T-cell (primary cell): ENCODE results near the gene ENO4. TPM values are rescaled to one million over a fixed set of nuclear protein-coding genes. Genes with fewer than 3 reads are reported as not detected.

Experiments used
- ATAC-seq, 4 experiments: fragments of 200-7000 bp in 3 of 4; fragments of 150-1000 bp in 1 of 4; cut with Tn5 transposase; replicated peaks in 1 of 4; 1 replicate in 3 of 4; 2 replicates in 1 of 4; pipeline ENCODE4 v1.10.0; 2021; ENCODE audit warnings: moderate library complexity in 3 of 4, mild to moderate bottlenecking in 2 of 4, moderate number of reproducible peaks in 1 of 4
- CTCF ChIA-PET, 2 donors: fragments of 300-600 bp; sonication (Branson Sonifier 250); formaldehyde crosslinking; loops; one replicate each; lab custom pipeline; 2022; ENCODE audit warnings: antibody characterized with exemption in 2 of 2; lab: Charles Lee
- POLR2A ChIA-PET, 2 donors: fragments of 300-600 bp; sonication (Branson Sonifier 250); formaldehyde crosslinking; loops; one replicate each; lab custom pipeline; 2022; ENCODE audit warnings: antibody characterized with exemption in 2 of 2; lab: Charles Lee
- DNase-seq, 35 experiments: peaks; one replicate each; pipeline versions ENCODE4 v3.0.0 to v3.0.0-alpha.2; 2013 to 2023
- H3K27ac ChIP-seq: one replicate; pipeline ENCODE4 v1.5.1; 2013; ENCODE audit warnings: low read length
- H3K27me3 ChIP-seq, 2 experiments: replicated peaks in 1 of 2; 1 replicate in 1 of 2; 2 replicates in 1 of 2; pipeline versions ENCODE4 v1.6.1 to v1.7.0; 2013; ENCODE audit warnings: low read length in 1 of 2, mixed read lengths in 1 of 2; ENCODE audit not compliant: control insufficient read depth in 2 of 2, insufficient read depth in 2 of 2; ENCODE audit errors: extremely low read depth in 1 of 2
- H3K36me3 ChIP-seq, 2 donors: 1 replicate in 1 of 2; 2 replicates in 1 of 2; pipeline versions ENCODE4 v1.6.1 to v1.7.0; 2013; ENCODE audit warnings: low read length in 1 of 2; ENCODE audit not compliant: control insufficient read depth in 2 of 2, insufficient read depth in 1 of 2; ENCODE audit errors: extremely low read depth in 1 of 2
- H3K4me1 ChIP-seq, 2 experiments: 1 replicate in 1 of 2; 2 replicates in 1 of 2; pipeline versions ENCODE4 v1.6.1 to v1.7.0; 2013; ENCODE audit warnings: low read length in 2 of 2, mixed read lengths in 1 of 2; ENCODE audit not compliant: insufficient read depth in 2 of 2, control insufficient read depth in 1 of 2; ENCODE audit errors: extremely low read depth in 1 of 2
- H3K4me3 ChIP-seq, 2 donors: 1 replicate in 1 of 2; 2 replicates in 1 of 2; pipeline versions ENCODE4 v1.5.1 to v1.7.0; 2013; ENCODE audit warnings: mild to moderate bottlenecking in 2 of 2, low read length in 1 of 2, moderate library complexity in 1 of 2; ENCODE audit not compliant: control insufficient read depth in 1 of 2; ENCODE audit errors: extremely low read depth in 1 of 2
- H3K9me3 ChIP-seq: 2 replicates; pipeline ENCODE4 v1.7.0; 2013
- H3K27ac Mint-ChIP-seq, 2 donors: one replicate each; pipeline ENCODE4 v1.8.0; 2020 to 2021; ENCODE audit warnings: mild to moderate bottlenecking in 2 of 2, mixed read lengths in 2 of 2
- H3K27me3 Mint-ChIP-seq, 2 donors: one replicate each; pipeline ENCODE4 v1.8.0; 2021 to 2022; ENCODE audit warnings: mixed read lengths in 2 of 2
- H3K36me3 Mint-ChIP-seq: one replicate; pipeline ENCODE4 v1.8.0; 2021; ENCODE audit warnings: mixed read lengths
- H3K4me1 Mint-ChIP-seq, 3 donors: one replicate each; pipeline ENCODE4 v1.8.0; 2020 to 2022; ENCODE audit warnings: mixed read lengths in 3 of 3, mild to moderate bottlenecking in 1 of 3
- H3K4me3 Mint-ChIP-seq, 3 donors: one replicate each; pipeline ENCODE4 v1.8.0; 2020 to 2022; ENCODE audit warnings: mild to moderate bottlenecking in 3 of 3, mixed read lengths in 3 of 3, moderate library complexity in 3 of 3
- H3K9me3 Mint-ChIP-seq, 3 donors: one replicate each; pipeline ENCODE4 v1.8.0; 2020 to 2022; ENCODE audit warnings: mixed read lengths in 3 of 3
- WGBS: methylation state at CpG from one replicate; pipeline ENCODE4 v1.1.5; 2013; ENCODE audit warnings: missing lambda C conversion rate; ENCODE audit not compliant: insufficient coverage; 5-methylcytosine and 5-hydroxymethylcytosine counted together
- total RNA-seq, 35 experiments: library from RNA in 6 of 35; stranded (reverse) in 6 of 35; fragments of 120-200 nt in 1 of 35; gene quantifications; one replicate each; pipeline versions ENCODE4 v1.2.1 to v1.2.4 and lab custom pipeline; 2013 to 2026

ENO4 gene
- total RNA-seq, 5 donors from 2014 or later (not counting 1 experiment from before 2014, with no cell fraction given), result not detected

GRCh38 chr10:116909307-116909706 lies 60.0 kb downstream of the ENO4 start:
- Mint-ChIP-seq H3K36me3 (no peaks in the 10 kb centered on the region), H3K9me3 (no peaks in the 10 kb centered on the region), H3K27me3 (peaks cover 0 to 4% of the 10 kb centered on the region in 2 donors), H3K27ac (no peak overlapping the region), H3K4me1 (no peaks in the 10 kb centered on the region), H3K4me3 (no peak overlapping the region)
- H3K36me3 ChIP-seq, result no peaks in the 10 kb centered on the region
- ATAC-seq (no peak), DNase-seq (no peak)
- no peak overlapping the region for H3K4me3 ChIP-seq
- WGBS, result no CpG with 5 or more reads among the region's 1 CpG
- H3K27me3 ChIP-seq, result no peaks in the 10 kb centered on the region
- no peaks in the 10 kb centered on the region for H3K9me3 ChIP-seq
- H3K4me1 ChIP-seq, result no peaks in the 10 kb centered on the region
- POLR2A ChIA-PET, result no interaction called here
- CTCF ChIA-PET, result no interaction called here
- H3K27ac ChIP-seq, result no peak overlapping the region

GRCh38 chr10:116910910-116911309 lies 61.6 kb downstream of the ENO4 start:
- 92% methylated on average over 2 of the region's 3 CpGs for WGBS
- H3K36me3 ChIP-seq, result no peaks in the 10 kb centered on the region
- Mint-ChIP-seq H3K4me3 (no peak overlapping the region), H3K27me3 (peaks cover 0 to 4% of the 10 kb centered on the region in 2 donors), H3K36me3 (no peaks in the 10 kb centered on the region), H3K27ac (no peak overlapping the region), H3K9me3 (no peaks in the 10 kb centered on the region), H3K4me1 (no peaks in the 10 kb centered on the region)
- ChIA-PET CTCF (no interaction called here), POLR2A (no interaction called here)
- no peak overlapping the region for H3K4me3 ChIP-seq
- H3K9me3 ChIP-seq, result no peaks in the 10 kb centered on the region
- no peak for DNase-seq
- H3K27ac ChIP-seq, result no peak overlapping the region
- no peaks in the 10 kb centered on the region for H3K27me3 ChIP-seq
- H3K4me1 ChIP-seq, result no peaks in the 10 kb centered on the region
- no peak for ATAC-seq

GRCh38 chr10:116912162-116912561 lies 62.9 kb downstream of the ENO4 start:
- Histone ChIP-seq H3K27ac (no peak overlapping the region), H3K4me1 (no peaks in the 10 kb centered on the region), H3K4me3 (no peak overlapping the region), H3K36me3 (no peaks in the 10 kb centered on the region), H3K27me3 (no peaks in the 10 kb centered on the region), H3K9me3 (no peaks in the 10 kb centered on the region)
- no peak for ATAC-seq
- Mint-ChIP-seq H3K27ac (no peak overlapping the region), H3K9me3 (no peaks in the 10 kb centered on the region), H3K4me3 (no peak overlapping the region), H3K4me1 (no peaks in the 10 kb centered on the region), H3K36me3 (no peaks in the 10 kb centered on the region), H3K27me3 (peaks cover 0 to 4% of the 10 kb centered on the region in 2 donors)
- 100% methylated on average over 1 of the region's 1 CpG for WGBS
- CTCF ChIA-PET, result no interaction called here
- POLR2A ChIA-PET, result no interaction called here
- no peak for DNase-seq

- Histone ChIP-seq H3K4me1 (no peaks in the 10 kb centered on the region), H3K9me3 (no peaks in the 10 kb centered on the region), H3K27me3 (no peaks in the 10 kb centered on the region), H3K27ac (no peak overlapping the region), H3K36me3 (no peaks in the 10 kb centered on the region), H3K4me3 (no peak overlapping the region)
- Mint-ChIP-seq H3K9me3 (no peaks in the 10 kb centered on the region), H3K27me3 (peaks cover 0 to 4% of the 10 kb centered on the region in 2 donors), H3K27ac (no peak overlapping the region), H3K4me3 (no peak overlapping the region), H3K4me1 (no peaks in the 10 kb centered on the region), H3K36me3 (no peaks in the 10 kb centered on the region)
- ChIA-PET CTCF (no interaction called here), POLR2A (no interaction called here)
- DNase-seq (no peak), ATAC-seq (no peak)
- WGBS, result no CpG with 5 or more reads among the region's 1 CpG
Measured at GRCh38 chr10:116913695-116914094, 64.4 kb downstream of the ENO4 start.

GRCh38 chr10:116915340-116915739 lies 66.0 kb downstream of the ENO4 start:
- no peaks in the 10 kb centered on the region for H3K36me3 Mint-ChIP-seq
- H3K4me3 Mint-ChIP-seq, result no peak overlapping the region
- 17% methylated on average over 1 of the region's 2 CpGs for WGBS

GRCh38 chr10:116917481-116917880 lies 68.2 kb downstream of the ENO4 start:
- Histone ChIP-seq H3K9me3 (no peaks in the 10 kb centered on the region), H3K36me3 (no peaks in the 10 kb centered on the region), H3K27me3 (no peaks in the 10 kb centered on the region), H3K27ac (no peak overlapping the region), H3K4me3 (no peak overlapping the region), H3K4me1 (no peaks in the 10 kb centered on the region)
- Mint-ChIP-seq H3K27me3 (peaks cover 0 to 3% of the 10 kb centered on the region in 2 donors), H3K36me3 (no peaks in the 10 kb centered on the region), H3K9me3 (no peaks in the 10 kb centered on the region), H3K4me1 (no peaks in the 10 kb centered on the region), H3K27ac (no peak overlapping the region), H3K4me3 (no peak overlapping the region)
- no CpG with 5 or more reads among the region's 3 CpGs for WGBS
- ATAC-seq (no peak), DNase-seq (no peak)
- ChIA-PET CTCF (no interaction called here), POLR2A (no interaction called here)

More at GRCh38 chr10:116915340-116915739, 66.0 kb downstream of the ENO4 start:
- no peaks in the 10 kb centered on the region for H3K4me1 ChIP-seq
- DNase-seq (no peak), ATAC-seq (no peak)
- Mint-ChIP-seq H3K4me1 (no peaks in the 10 kb centered on the region), H3K9me3 (no peaks in the 10 kb centered on the region), H3K27ac (no peak overlapping the region), H3K27me3 (no peaks in the 10 kb centered on the region)
- H3K4me3 ChIP-seq, result no peak overlapping the region
- no peaks in the 10 kb centered on the region for H3K27me3 ChIP-seq
- CTCF ChIA-PET, result no interaction called here
- no peaks in the 10 kb centered on the region for H3K36me3 ChIP-seq
- POLR2A ChIA-PET, result no interaction called here
- H3K27ac ChIP-seq, result no peak overlapping the region
- H3K9me3 ChIP-seq, result no peaks in the 10 kb centered on the region

GRCh38 chr10:116918583-116918982 lies 69.3 kb downstream of the ENO4 start:
- DNase-seq (no peak), ATAC-seq (no peak)
- H3K27ac ChIP-seq, result no peak overlapping the region
- Mint-ChIP-seq H3K4me3 (no peak overlapping the region), H3K36me3 (no peaks in the 10 kb centered on the region), H3K9me3 (no peaks in the 10 kb centered on the region), H3K27ac (no peak overlapping the region), H3K27me3 (peaks cover 0 to 3% of the 10 kb centered on the region in 2 donors), H3K4me1 (no peaks in the 10 kb centered on the region)
- no peaks in the 10 kb centered on the region for H3K4me1 ChIP-seq
- CTCF ChIA-PET, result no interaction called here
- no peaks in the 10 kb centered on the region for H3K9me3 ChIP-seq
- POLR2A ChIA-PET, result no interaction called here
- H3K4me3 ChIP-seq, result no peak overlapping the region
- H3K27me3 ChIP-seq, result no peaks in the 10 kb centered on the region
- WGBS, result no CpG with 5 or more reads among the region's 2 CpGs
- H3K36me3 ChIP-seq, result no peaks in the 10 kb centered on the region
